GM12878 (cell line): ENCODE results near the gene MBNL1. TPM values are rescaled to one million over a fixed set of nuclear protein-coding genes. Genes with fewer than 3 reads are reported as not detected.

Source experiments
- ASH2L ChIP-seq: fragments of 300-600, 200-600 bp; sonication (generic); IDR thresholded peaks from 2 replicates; pipeline ENCODE4 v1.6.1; 2017; ENCODE audit warnings: low read depth, mild to moderate bottlenecking, borderline replicate concordance
- BRCA1 ChIP-seq: IDR thresholded peaks from 2 replicates; pipeline ENCODE4 v1.6.1; 2011; ENCODE audit warnings: low read depth, low read length, improper control_type of control experiment
- E2F4 ChIP-seq: IDR thresholded peaks from 2 replicates; pipeline ENCODE4 v1.6.1; 2012; ENCODE audit warnings: low read depth, low read length, improper control_type of control experiment
- ESRRA ChIP-seq: IDR thresholded peaks from 2 replicates; pipeline ENCODE4 v1.6.1; 2012; ENCODE audit warnings: mild to moderate bottlenecking, low read length, improper control_type of control experiment
- ETV6 ChIP-seq, 2 experiments: fragments of 450-650 bp in 1 of 2; IDR thresholded peaks in 1 of 2; conservative IDR thresholded peaks in 1 of 2; 2 replicates each; pipeline ENCODE4 v1.6.1; 2014; ENCODE audit warnings: antibody characterized with exemption in 1 of 2, borderline replicate concordance in 1 of 2, low read depth in 1 of 2, mild to moderate bottlenecking in 1 of 2, moderate library complexity in 1 of 2
- FOS ChIP-seq: IDR thresholded peaks from 3 replicates; pipeline ENCODE4 v1.6.1; 2011; ENCODE audit warnings: borderline replicate concordance; ENCODE audit not compliant: insufficient read length; ENCODE audit errors: extremely low read depth
- HDAC2 ChIP-seq: fragments of 200-600 bp; sonication (generic); IDR thresholded peaks from 2 replicates; pipeline ENCODE4 v1.6.1; 2017
- HDGF ChIP-seq: fragments of 450-650 bp; IDR thresholded peaks from 2 replicates; pipeline ENCODE4 v1.6.1; 2016; ENCODE audit warnings: antibody characterized with exemption
- JUNB ChIP-seq: IDR thresholded peaks from 2 replicates; pipeline ENCODE4 v1.6.1; 2016; ENCODE audit warnings: antibody characterized with exemption, mild to moderate bottlenecking
- MTA2 ChIP-seq: fragments of 450-650 bp; IDR thresholded peaks from 2 replicates; pipeline ENCODE4 v1.6.1; 2016; ENCODE audit warnings: low read depth, mild to moderate bottlenecking, moderate library complexity
- NFIC ChIP-seq: IDR thresholded peaks from 2 replicates; pipeline ENCODE4 v1.6.1; 2012; ENCODE audit warnings: low read depth, mild to moderate bottlenecking, inconsistent platforms, low read length, moderate library complexity
- NR2C1 ChIP-seq: fragments of 450-650 bp; IDR thresholded peaks from 2 replicates; pipeline ENCODE4 v1.6.1; 2017; ENCODE audit warnings: antibody characterized with exemption, mild to moderate bottlenecking, moderate library complexity
- RAD21 ChIP-seq: IDR thresholded peaks from 2 replicates; pipeline ENCODE4 v1.6.1; 2011; ENCODE audit warnings: mild to moderate bottlenecking, low read depth, low read length, moderate library complexity; ENCODE audit not compliant: insufficient read depth
- SMARCA5 ChIP-seq: fragments of 450-650 bp; IDR thresholded peaks from 2 replicates; pipeline ENCODE4 v1.6.1; 2017; ENCODE audit warnings: mild to moderate bottlenecking
- SPI1 ChIP-seq: IDR thresholded peaks from 2 replicates; pipeline ENCODE4 v1.6.1; 2011; ENCODE audit warnings: low read depth, mild to moderate bottlenecking, low read length, moderate library complexity, borderline replicate concordance; ENCODE audit not compliant: insufficient read depth
- STAT1 ChIP-seq: fragments of 450-650 bp; conservative IDR thresholded peaks from 2 replicates; pipeline ENCODE4 v1.6.1; 2014; ENCODE audit warnings: antibody characterized with exemption, mild to moderate bottlenecking
- TARDBP ChIP-seq: IDR thresholded peaks from 2 replicates; pipeline ENCODE4 v1.6.1; 2016; ENCODE audit warnings: borderline replicate concordance
- WRNIP1 ChIP-seq: IDR thresholded peaks from 2 replicates; pipeline ENCODE4 v1.6.1; 2011; ENCODE audit warnings: low read depth, low read length, improper control_type of control experiment, borderline replicate concordance
- YBX1 ChIP-seq: fragments of 450-650 bp; IDR thresholded peaks from 2 replicates; pipeline ENCODE4 v1.6.1; 2016; ENCODE audit warnings: antibody characterized with exemption
- ZBTB40 ChIP-seq: fragments of 450-650 bp; IDR thresholded peaks from 2 replicates; pipeline ENCODE4 v1.6.1; 2016; ENCODE audit warnings: mild to moderate bottlenecking, moderate library complexity, borderline replicate concordance
- ZNF274 ChIP-seq: IDR thresholded peaks from one replicate; pipeline ENCODE4 v1.8.0; 2011; ENCODE audit not compliant: insufficient read length, insufficient read depth
- ZNF384 ChIP-seq: IDR thresholded peaks from 2 replicates; pipeline ENCODE4 v1.6.1; 2012; ENCODE audit warnings: low read depth, mild to moderate bottlenecking, low read length, improper control_type of control experiment, borderline replicate concordance
- ZSCAN29 ChIP-seq: fragments of 450-650 bp; IDR thresholded peaks from 2 replicates; pipeline ENCODE4 v1.6.1; 2017; ENCODE audit warnings: mild to moderate bottlenecking, moderate library complexity
- polyA plus RNA-seq, 11 experiments: library from polyadenylated mRNA; depleted of rRNA in 4 of 11; unstranded in 6 of 11; stranded (reverse) in 5 of 11; fragments of >200 nt; fragmentation: Nextera tagmentation in 4 of 11; fragmentation: Illumina TruSeq in 1 of 11; extraction: Ambion mirVana in 4 of 11; extraction: Trizol in 1 of 11; gene quantifications; 1 replicate in 1 of 11; 2 replicates in 10 of 11; pipeline versions ENCODE4 v1.2.1 to v1.2.3, GENCODE V29; 2011 to 2016; ENCODE audit warnings: inconsistent platforms in 2 of 11, missing spikeins in 2 of 11, low read depth in 1 of 11
- total RNA-seq, 4 experiments: library from RNA; depleted of rRNA in 3 of 4; stranded (reverse); fragments of >200 nt in 3 of 4; fragmentation: Illumina TruSeq in 1 of 4; extraction: Trizol in 1 of 4; gene quantifications; 2 replicates each; pipeline versions ENCODE4 v1.2.1 to v1.2.3, GENCODE V29; 2013 to 2021
- TF ChIP-seq, protein P1 (sequence below): fragments of 450-650 bp; IDR thresholded peaks from 2 replicates; pipeline ENCODE4 v1.6.1; 2017; ENCODE audit warnings: mild to moderate bottlenecking, low read depth, inconsistent platforms; ENCODE audit not compliant: poor library complexity, severe bottlenecking
- TF ChIP-seq, protein P2 (sequence below): IDR thresholded peaks from 2 replicates; pipeline ENCODE4 v1.6.1; 2011; ENCODE audit warnings: low read depth, mild to moderate bottlenecking, low read length, moderate library complexity, borderline replicate concordance; ENCODE audit errors: extremely low read depth

The MBNL1 gene
- total and polyA plus RNA-seq, 10 of the 15 experiments (the other 5 are each of a cell fraction or from before 2014, with no cell fraction given): 59.6 to 337 (median 143) TPM

DNA sequence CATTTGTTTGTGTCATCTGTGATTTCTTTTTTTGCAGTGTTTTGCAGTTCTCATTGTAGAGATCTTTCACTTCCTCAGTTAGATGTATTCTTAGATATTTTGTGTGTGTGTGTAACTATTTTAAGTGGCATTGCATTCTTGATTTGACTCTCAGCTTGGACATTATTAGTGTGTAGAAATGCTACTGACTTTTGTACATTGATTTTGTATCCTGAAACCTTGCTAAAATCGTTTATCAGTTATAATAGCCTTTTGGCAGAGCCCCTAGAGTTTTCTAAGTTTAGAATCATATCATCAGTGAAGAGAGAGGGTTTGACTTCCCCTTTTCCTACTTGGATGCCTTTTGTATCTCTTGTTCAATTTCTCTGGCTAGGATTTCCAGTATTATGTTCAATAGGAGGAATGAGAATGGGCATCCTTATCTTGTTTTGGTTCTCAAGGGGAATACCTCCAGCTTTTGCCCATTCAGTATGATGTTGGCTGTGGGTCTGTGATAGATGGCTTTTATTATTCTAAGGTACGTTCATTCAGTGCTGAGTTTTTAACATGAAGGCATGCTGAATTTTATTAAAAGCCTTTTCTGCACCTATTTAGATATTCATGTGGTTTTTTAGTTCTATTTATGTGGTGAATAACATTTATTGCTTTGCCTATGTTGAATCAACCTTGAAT lies 211.7 kb downstream of the MBNL1 start (continued):
- TF ChIP-seq RAD21 (no peak), NR2C1 (no peak), NFIC (peak; percentile 100), ETV6 (conservative IDR thresholded peaks at IDR 0.05 in 1 of 2, IDR thresholded peaks at IDR 0.05 in 1 of 2; ENCODE audit: borderline replicate concordance in 1 of 2, low read depth in 1 of 2) (peak in 1 of 2 experiments; percentile 66; a peak in 1 of 4 replicates), ASH2L (no peak), E2F4 (no peak), HDAC2 (no peak), ESRRA (no peak), ZSCAN29 (no peak), ZNF274 (no peak), YBX1 (no peak), STAT1 (no peak), BRCA1 (no peak), JUNB (peak; percentile 100), FOS (no peak), ZBTB40 (no peak), WRNIP1 (no peak), SPI1 (peak; percentile 88), TARDBP (no peak), MTA2 (peak; percentile 99), SMARCA5 (no peak), HDGF (no peak), ZNF384 (peak; percentile 20; the same call in 1 of the 2 replicates)
- TF ChIP-seq, protein P1, sequence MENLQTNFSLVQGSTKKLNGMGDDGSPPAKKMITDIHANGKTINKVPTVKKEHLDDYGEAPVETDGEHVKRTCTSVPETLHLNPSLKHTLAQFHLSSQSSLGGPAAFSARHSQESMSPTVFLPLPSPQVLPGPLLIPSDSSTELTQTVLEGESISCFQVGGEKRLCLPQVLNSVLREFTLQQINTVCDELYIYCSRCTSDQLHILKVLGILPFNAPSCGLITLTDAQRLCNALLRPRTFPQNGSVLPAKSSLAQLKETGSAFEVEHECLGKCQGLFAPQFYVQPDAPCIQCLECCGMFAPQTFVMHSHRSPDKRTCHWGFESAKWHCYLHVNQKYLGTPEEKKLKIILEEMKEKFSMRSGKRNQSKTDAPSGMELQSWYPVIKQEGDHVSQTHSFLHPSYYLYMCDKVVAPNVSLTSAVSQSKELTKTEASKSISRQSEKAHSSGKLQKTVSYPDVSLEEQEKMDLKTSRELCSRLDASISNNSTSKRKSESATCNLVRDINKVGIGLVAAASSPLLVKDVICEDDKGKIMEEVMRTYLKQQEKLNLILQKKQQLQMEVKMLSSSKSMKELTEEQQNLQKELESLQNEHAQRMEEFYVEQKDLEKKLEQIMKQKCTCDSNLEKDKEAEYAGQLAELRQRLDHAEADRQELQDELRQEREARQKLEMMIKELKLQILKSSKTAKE: peak; percentile 96
- TF ChIP-seq, protein P2, sequence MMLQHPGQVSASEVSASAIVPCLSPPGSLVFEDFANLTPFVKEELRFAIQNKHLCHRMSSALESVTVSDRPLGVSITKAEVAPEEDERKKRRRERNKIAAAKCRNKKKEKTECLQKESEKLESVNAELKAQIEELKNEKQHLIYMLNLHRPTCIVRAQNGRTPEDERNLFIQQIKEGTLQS: no peak
